Measurements from ENCODE around the gene ZNF710. TPM values are rescaled to one million over a fixed set of nuclear protein-coding genes. Genes with fewer than 3 reads are reported as not detected.

The ZNF710 gene
- total and polyA plus RNA-seq, 2 of the 13 experiments (the other 11 are each of a cell fraction or from before 2014, with no cell fraction given): 4.7 to 20.6 TPM

DNA sequence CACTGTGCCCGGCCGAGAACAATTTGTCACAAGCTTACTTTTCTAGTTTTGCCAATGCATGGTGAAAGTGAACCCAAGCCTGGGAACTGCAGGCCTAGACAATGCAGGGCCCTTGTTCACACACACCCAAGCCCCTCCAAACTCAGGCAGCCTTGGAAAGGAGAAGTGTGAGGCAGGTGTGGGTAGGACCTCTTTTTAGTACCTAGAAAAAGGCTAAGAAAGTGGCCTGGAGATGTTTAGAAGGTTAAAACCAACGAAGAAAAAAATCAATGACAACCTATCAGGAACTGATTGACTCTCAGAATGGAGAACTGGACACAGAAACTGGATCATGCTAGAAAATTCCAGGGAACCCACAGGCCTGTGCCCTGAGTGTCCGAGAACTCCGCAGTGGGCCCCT lies 82.3 kb downstream of the ZNF710 start:
- DNase-seq (ENCODE audit: low spot score) (no peak), ATAC-seq (no peak), FAIRE-seq (no peak)
- Histone ChIP-seq H3K4me1 (ENCODE audit: insufficient read depth, low read length) (no peaks in the 10 kb centered on the region), H3K79me2 (ENCODE audit: insufficient read depth, low read length) (no peaks in the 10 kb centered on the region), H3K9me3 (ENCODE audit: low read length) (no peaks in the 10 kb centered on the region), H3K4me2 (ENCODE audit: low read depth, low read length) (no peak overlapping the region), H3K4me3 (replicated peaks in 1 of 3; ENCODE audit: insufficient read depth in 1 of 3, low read depth in 2 of 3, low read length in 3 of 3) (no peak overlapping the region), H4K20me1 (ENCODE audit: insufficient read depth, low read length) (no peaks in the 10 kb centered on the region), H3K27me3 (ENCODE audit: control insufficient read depth in 1 of 2, insufficient read depth in 2 of 2, low read length in 2 of 2) (no peaks in the 10 kb centered on the region), H3K9ac (ENCODE audit: insufficient read depth, low read depth, low read length) (no peak overlapping the region), H3K27ac (ENCODE audit: extremely low read length, insufficient read depth, low read length) (no peak overlapping the region), H2AFZ (ENCODE audit: low read length) (no peak overlapping the region), H3K36me3 (replicated peaks in 1 of 2; ENCODE audit: control insufficient read depth in 1 of 2, insufficient read depth in 2 of 2, low read length in 2 of 2) (peaks cover 8 to 36% of the 10 kb centered on the region in 2 experiments)
- WGBS (ENCODE audit: low lambda C conversion rate): 96% methylated on average over 3 of the region's 5 CpGs
- in situ Hi-C loops (cut with HindIII; ENCODE audit: extremely low pct_ligation_motif_present, low pct_unique_long_range_greater_than_20kb) (loop anchor here (25.0 kb wide), 1 partner anchor 346 kb away; no protein-coding TSS in a partner anchor), intact Hi-C loops (cut with micrococcal nuclease; ENCODE audit: unreplicated experiment) (no loop called here)
- POLR2A ChIA-PET: no interaction called here
- TF ChIP-seq ZSCAN9 (CRISPR knock-in tag; IDR thresholded peaks at IDR 0.05; ENCODE audit: borderline replicate concordance): no peak
- TF ChIP-seq, protein P1, sequence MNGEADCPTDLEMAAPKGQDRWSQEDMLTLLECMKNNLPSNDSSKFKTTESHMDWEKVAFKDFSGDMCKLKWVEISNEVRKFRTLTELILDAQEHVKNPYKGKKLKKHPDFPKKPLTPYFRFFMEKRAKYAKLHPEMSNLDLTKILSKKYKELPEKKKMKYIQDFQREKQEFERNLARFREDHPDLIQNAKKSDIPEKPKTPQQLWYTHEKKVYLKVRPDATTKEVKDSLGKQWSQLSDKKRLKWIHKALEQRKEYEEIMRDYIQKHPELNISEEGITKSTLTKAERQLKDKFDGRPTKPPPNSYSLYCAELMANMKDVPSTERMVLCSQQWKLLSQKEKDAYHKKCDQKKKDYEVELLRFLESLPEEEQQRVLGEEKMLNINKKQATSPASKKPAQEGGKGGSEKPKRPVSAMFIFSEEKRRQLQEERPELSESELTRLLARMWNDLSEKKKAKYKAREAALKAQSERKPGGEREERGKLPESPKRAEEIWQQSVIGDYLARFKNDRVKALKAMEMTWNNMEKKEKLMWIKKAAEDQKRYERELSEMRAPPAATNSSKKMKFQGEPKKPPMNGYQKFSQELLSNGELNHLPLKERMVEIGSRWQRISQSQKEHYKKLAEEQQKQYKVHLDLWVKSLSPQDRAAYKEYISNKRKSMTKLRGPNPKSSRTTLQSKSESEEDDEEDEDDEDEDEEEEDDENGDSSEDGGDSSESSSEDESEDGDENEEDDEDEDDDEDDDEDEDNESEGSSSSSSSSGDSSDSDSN (CRISPR knock-in tag; IDR thresholded peaks at IDR 0.05): no peak
- TF ChIP-seq NFIB (CRISPR knock-in tag; IDR thresholded peaks at IDR 0.05; ENCODE audit: borderline replicate concordance): no peak
- TF ChIP-seq, protein P2, sequence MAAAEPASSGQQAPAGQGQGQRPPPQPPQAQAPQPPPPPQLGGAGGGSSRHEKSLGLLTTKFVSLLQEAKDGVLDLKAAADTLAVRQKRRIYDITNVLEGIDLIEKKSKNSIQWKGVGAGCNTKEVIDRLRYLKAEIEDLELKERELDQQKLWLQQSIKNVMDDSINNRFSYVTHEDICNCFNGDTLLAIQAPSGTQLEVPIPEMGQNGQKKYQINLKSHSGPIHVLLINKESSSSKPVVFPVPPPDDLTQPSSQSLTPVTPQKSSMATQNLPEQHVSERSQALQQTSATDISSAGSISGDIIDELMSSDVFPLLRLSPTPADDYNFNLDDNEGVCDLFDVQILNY (CRISPR knock-in tag; conservative IDR thresholded peaks at IDR 0.05): no peak
- no peak for TF ChIP-seq ZNF235 (CRISPR knock-in tag; IDR thresholded peaks at IDR 0.05; ENCODE audit: borderline replicate concordance)
- no peak for TF ChIP-seq ZNF354B (CRISPR knock-in tag; IDR thresholded peaks at IDR 0.05)
- no peak for TF ChIP-seq NPAS2 (CRISPR knock-in tag; IDR thresholded peaks at IDR 0.05; ENCODE audit: borderline replicate concordance)
- TF ChIP-seq SOX5 (CRISPR knock-in tag; IDR thresholded peaks at IDR 0.05; ENCODE audit: borderline replicate concordance): no peak
- TF ChIP-seq, protein P3, sequence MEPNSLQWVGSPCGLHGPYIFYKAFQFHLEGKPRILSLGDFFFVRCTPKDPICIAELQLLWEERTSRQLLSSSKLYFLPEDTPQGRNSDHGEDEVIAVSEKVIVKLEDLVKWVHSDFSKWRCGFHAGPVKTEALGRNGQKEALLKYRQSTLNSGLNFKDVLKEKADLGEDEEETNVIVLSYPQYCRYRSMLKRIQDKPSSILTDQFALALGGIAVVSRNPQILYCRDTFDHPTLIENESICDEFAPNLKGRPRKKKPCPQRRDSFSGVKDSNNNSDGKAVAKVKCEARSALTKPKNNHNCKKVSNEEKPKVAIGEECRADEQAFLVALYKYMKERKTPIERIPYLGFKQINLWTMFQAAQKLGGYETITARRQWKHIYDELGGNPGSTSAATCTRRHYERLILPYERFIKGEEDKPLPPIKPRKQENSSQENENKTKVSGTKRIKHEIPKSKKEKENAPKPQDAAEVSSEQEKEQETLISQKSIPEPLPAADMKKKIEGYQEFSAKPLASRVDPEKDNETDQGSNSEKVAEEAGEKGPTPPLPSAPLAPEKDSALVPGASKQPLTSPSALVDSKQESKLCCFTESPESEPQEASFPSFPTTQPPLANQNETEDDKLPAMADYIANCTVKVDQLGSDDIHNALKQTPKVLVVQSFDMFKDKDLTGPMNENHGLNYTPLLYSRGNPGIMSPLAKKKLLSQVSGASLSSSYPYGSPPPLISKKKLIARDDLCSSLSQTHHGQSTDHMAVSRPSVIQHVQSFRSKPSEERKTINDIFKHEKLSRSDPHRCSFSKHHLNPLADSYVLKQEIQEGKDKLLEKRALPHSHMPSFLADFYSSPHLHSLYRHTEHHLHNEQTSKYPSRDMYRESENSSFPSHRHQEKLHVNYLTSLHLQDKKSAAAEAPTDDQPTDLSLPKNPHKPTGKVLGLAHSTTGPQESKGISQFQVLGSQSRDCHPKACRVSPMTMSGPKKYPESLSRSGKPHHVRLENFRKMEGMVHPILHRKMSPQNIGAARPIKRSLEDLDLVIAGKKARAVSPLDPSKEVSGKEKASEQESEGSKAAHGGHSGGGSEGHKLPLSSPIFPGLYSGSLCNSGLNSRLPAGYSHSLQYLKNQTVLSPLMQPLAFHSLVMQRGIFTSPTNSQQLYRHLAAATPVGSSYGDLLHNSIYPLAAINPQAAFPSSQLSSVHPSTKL (CRISPR knock-in tag; IDR thresholded peaks at IDR 0.05): no peak
- TF ChIP-seq ZNF761 (CRISPR knock-in tag; conservative IDR thresholded peaks at IDR 0.05): no peak
- TF ChIP-seq NBN (conservative IDR thresholded peaks at IDR 0.05): no peak
- no peak for TF ChIP-seq ZIK1 (CRISPR knock-in tag; IDR thresholded peaks at IDR 0.05; ENCODE audit: borderline replicate concordance, low read depth)
- TF ChIP-seq FOXA3 (CRISPR knock-in tag; IDR thresholded peaks at IDR 0.05): no peak
- TF ChIP-seq SP4 (CRISPR knock-in tag; IDR thresholded peaks at IDR 0.05): no peak
- no peak for TF ChIP-seq MAFK (conservative IDR thresholded peaks at IDR 0.05 in 1 of 2, IDR thresholded peaks at IDR 0.05 in 1 of 2; ENCODE audit: low read length in 2 of 2)
- no peak for TF ChIP-seq MIER2 (CRISPR knock-in tag; IDR thresholded peaks at IDR 0.05)
- CTCF ChIA-PET (ENCODE audit: low intra/inter-chr PET ratio, low total read pairs): no interaction called here
- no TSS peak for BruUV-seq (replicated peaks)

All from HepG2 (cell line).